Activated naive CD4-positive, alpha-beta T cell treated with anti-CD3 and anti-CD28 coated beads, Interleukin-2, amount 50 U/mL, for 24 hours (primary cell): ENCODE data around the gene MAPRE2.
A peak's percentile ranks its signal among the peaks of the same experiment; 100 is the strongest.

Experiments used
- H3K27ac Mint-ChIP-seq: one replicate; pipeline ENCODE4 v1.8.0; 2021; ENCODE audit warnings: mild to moderate bottlenecking, mixed read lengths
- H3K27me3 Mint-ChIP-seq: one replicate; pipeline ENCODE4 v1.8.0; 2021; ENCODE audit warnings: mixed read lengths
- H3K36me3 Mint-ChIP-seq: one replicate; pipeline ENCODE4 v1.8.0; 2021; ENCODE audit warnings: mixed read lengths
- H3K4me1 Mint-ChIP-seq: one replicate; pipeline ENCODE4 v1.8.0; 2021; ENCODE audit warnings: mixed read lengths
- H3K4me3 Mint-ChIP-seq: one replicate; pipeline ENCODE4 v1.8.0; 2021; ENCODE audit warnings: mild to moderate bottlenecking, mixed read lengths
- H3K9me3 Mint-ChIP-seq: one replicate; pipeline ENCODE4 v1.8.0; 2021; ENCODE audit warnings: mixed read lengths

MAPRE2 gene

GRCh38 chr18:35040988-35041814, at the start of gene MAPRE2:
Gene MAPRE2, plus strand, starts transcription at chr18:35041413. Its CDS starts 127 bp downstream, at chr18:35041540.
- peak within 1 kb of the TSS; percentile 97 for H3K4me3 Mint-ChIP-seq
- H3K36me3 Mint-ChIP-seq, result no peaks in the 10 kb centered on the region
- H3K27me3 Mint-ChIP-seq, result no peaks in the 10 kb centered on the region
- no peaks in the 10 kb centered on the region for H3K9me3 Mint-ChIP-seq
- peak within 1 kb of the TSS; percentile 98 for H3K27ac Mint-ChIP-seq
- H3K4me1 Mint-ChIP-seq, result peaks cover 65% of the 10 kb centered on the region

GRCh38 chr18:34991561-34991960, 49.7 kb upstream of the MAPRE2 start:
- H3K27ac Mint-ChIP-seq, result no peak overlapping the region

GRCh38 chr18:34993289-34993688, 47.9 kb upstream of the MAPRE2 start:
- H3K27ac Mint-ChIP-seq, result no peak overlapping the region
- H3K4me3 Mint-ChIP-seq, result no peak overlapping the region
- H3K4me1 Mint-ChIP-seq, result peaks cover 7% of the 10 kb centered on the region
- H3K9me3 Mint-ChIP-seq, result no peaks in the 10 kb centered on the region
- no peaks in the 10 kb centered on the region for H3K27me3 Mint-ChIP-seq
- no peaks in the 10 kb centered on the region for H3K36me3 Mint-ChIP-seq

More at GRCh38 chr18:34991561-34991960, 49.7 kb upstream of the MAPRE2 start:
- no peaks in the 10 kb centered on the region for H3K36me3 Mint-ChIP-seq
- no peaks in the 10 kb centered on the region for H3K27me3 Mint-ChIP-seq
- H3K9me3 Mint-ChIP-seq, result no peaks in the 10 kb centered on the region
- H3K4me3 Mint-ChIP-seq, result no peak overlapping the region
- H3K4me1 Mint-ChIP-seq, result peaks cover 7% of the 10 kb centered on the region

- Mint-ChIP-seq H3K4me3 (no peak overlapping the region), H3K27ac (no peak overlapping the region), H3K27me3 (no peaks in the 10 kb centered on the region), H3K36me3 (no peaks in the 10 kb centered on the region), H3K4me1 (peaks cover 7% of the 10 kb centered on the region), H3K9me3 (no peaks in the 10 kb centered on the region)
Measured at GRCh38 chr18:34995746-34996145, 45.5 kb upstream of the MAPRE2 start.

GRCh38 chr18:34998661-34999060, 42.6 kb upstream of the MAPRE2 start:
- Mint-ChIP-seq H3K4me3 (no peak overlapping the region), H3K36me3 (no peaks in the 10 kb centered on the region), H3K4me1 (peaks cover under 1% of the 10 kb centered on the region), H3K27me3 (no peaks in the 10 kb centered on the region), H3K9me3 (no peaks in the 10 kb centered on the region), H3K27ac (no peak overlapping the region)

GRCh38 chr18:34999756-35000289, 41.4 kb upstream of the MAPRE2 start:
- no peak overlapping the region for H3K27ac Mint-ChIP-seq
- no peaks in the 10 kb centered on the region for H3K4me1 Mint-ChIP-seq
- H3K36me3 Mint-ChIP-seq, result no peaks in the 10 kb centered on the region
- H3K27me3 Mint-ChIP-seq, result no peaks in the 10 kb centered on the region
- H3K4me3 Mint-ChIP-seq, result no peak overlapping the region
- H3K9me3 Mint-ChIP-seq, result no peaks in the 10 kb centered on the region

- no peaks in the 10 kb centered on the region for H3K9me3 Mint-ChIP-seq
- H3K27me3 Mint-ChIP-seq, result no peaks in the 10 kb centered on the region
- H3K27ac Mint-ChIP-seq, result no peak overlapping the region
- no peak overlapping the region for H3K4me3 Mint-ChIP-seq
- no peaks in the 10 kb centered on the region for H3K4me1 Mint-ChIP-seq
- H3K36me3 Mint-ChIP-seq, result no peaks in the 10 kb centered on the region
Measured at GRCh38 chr18:35000457-35000856, 40.8 kb upstream of the MAPRE2 start.

- Mint-ChIP-seq H3K27me3 (no peaks in the 10 kb centered on the region), H3K9me3 (no peaks in the 10 kb centered on the region), H3K4me3 (no peak overlapping the region), H3K36me3 (no peaks in the 10 kb centered on the region), H3K27ac (no peak overlapping the region), H3K4me1 (no peaks in the 10 kb centered on the region)
Measured at GRCh38 chr18:35002120-35002519, 39.1 kb upstream of the MAPRE2 start.

- H3K27ac Mint-ChIP-seq, result no peak overlapping the region
- no peak overlapping the region for H3K4me3 Mint-ChIP-seq
- H3K27me3 Mint-ChIP-seq, result no peaks in the 10 kb centered on the region
- H3K36me3 Mint-ChIP-seq, result no peaks in the 10 kb centered on the region
- no peaks in the 10 kb centered on the region for H3K4me1 Mint-ChIP-seq
- H3K9me3 Mint-ChIP-seq, result no peaks in the 10 kb centered on the region
Measured at GRCh38 chr18:35005963-35006577, 35.1 kb upstream of the MAPRE2 start.

GRCh38 chr18:35010156-35010555, 31.1 kb upstream of the MAPRE2 start:
- Mint-ChIP-seq H3K4me3 (no peak overlapping the region), H3K9me3 (no peaks in the 10 kb centered on the region), H3K27me3 (no peaks in the 10 kb centered on the region), H3K36me3 (no peaks in the 10 kb centered on the region), H3K27ac (no peak overlapping the region), H3K4me1 (no peaks in the 10 kb centered on the region)

- no peak overlapping the region for H3K4me3 Mint-ChIP-seq
- H3K9me3 Mint-ChIP-seq, result no peaks in the 10 kb centered on the region
- no peaks in the 10 kb centered on the region for H3K36me3 Mint-ChIP-seq
- no peaks in the 10 kb centered on the region for H3K27me3 Mint-ChIP-seq
- H3K27ac Mint-ChIP-seq, result no peak overlapping the region
- H3K4me1 Mint-ChIP-seq, result no peaks in the 10 kb centered on the region
Measured at GRCh38 chr18:35010993-35011392, 30.2 kb upstream of the MAPRE2 start.

- H3K4me3 Mint-ChIP-seq, result no peak overlapping the region
- no peaks in the 10 kb centered on the region for H3K9me3 Mint-ChIP-seq
- H3K36me3 Mint-ChIP-seq, result no peaks in the 10 kb centered on the region
- H3K27ac Mint-ChIP-seq, result no peak overlapping the region
- peaks cover 1% of the 10 kb centered on the region for H3K27me3 Mint-ChIP-seq
- H3K4me1 Mint-ChIP-seq, result no peaks in the 10 kb centered on the region
Measured at GRCh38 chr18:35019933-35020332, 21.3 kb upstream of the MAPRE2 start.

GRCh38 chr18:35022426-35023001, 18.7 kb upstream of the MAPRE2 start:
- Mint-ChIP-seq H3K36me3 (no peaks in the 10 kb centered on the region), H3K27ac (no peak overlapping the region), H3K9me3 (no peaks in the 10 kb centered on the region), H3K27me3 (peaks cover 1% of the 10 kb centered on the region), H3K4me1 (peaks cover 16% of the 10 kb centered on the region), H3K4me3 (no peak overlapping the region)

- Mint-ChIP-seq H3K27ac (peak overlapping the region; percentile 12), H3K27me3 (no peaks in the 10 kb centered on the region), H3K36me3 (no peaks in the 10 kb centered on the region), H3K9me3 (no peaks in the 10 kb centered on the region), H3K4me1 (peaks cover 33% of the 10 kb centered on the region), H3K4me3 (no peak overlapping the region)
Measured at GRCh38 chr18:35024196-35024595, 17.0 kb upstream of the MAPRE2 start.

GRCh38 chr18:35024965-35025364, 16.2 kb upstream of the MAPRE2 start:
- Mint-ChIP-seq H3K27ac (no peak overlapping the region), H3K4me3 (no peak overlapping the region), H3K4me1 (peaks cover 41% of the 10 kb centered on the region), H3K36me3 (no peaks in the 10 kb centered on the region), H3K9me3 (no peaks in the 10 kb centered on the region), H3K27me3 (no peaks in the 10 kb centered on the region)
